Right atrium auricular region (tissue), 2 donors: ENCODE data around the gene AMACR. TPM values are rescaled to one million over a fixed set of nuclear protein-coding genes. Genes with fewer than 3 reads are reported as not detected.

ENCODE experiments used
- DNase-seq: peaks from one replicate; pipeline ENCODE4 v3.0.0-alpha.2; 2019; ENCODE audit warnings: low spot score
- H3K27ac ChIP-seq, 2 donors: fragments of 200-600 bp; sonication (generic); 1 replicate in 1 of 2; 2 replicates in 1 of 2; pipeline ENCODE4 v1.5.1; 2016 to 2019
- H3K27me3 ChIP-seq, 2 donors: fragments of 200-600 bp; sonication (generic); one replicate each; pipeline versions ENCODE4 v1.5.1 to v1.6.0; 2017 to 2019
- H3K36me3 ChIP-seq: fragments of 200-600 bp; sonication (generic); one replicate; pipeline ENCODE4 v1.5.1; 2016
- H3K4me1 ChIP-seq, 2 donors: fragments of 200-600 bp; sonication (generic); one replicate each; pipeline versions ENCODE4 v1.5.1 to v1.6.0; 2017 to 2019
- H3K4me3 ChIP-seq, 2 donors: fragments of 200-600 bp; sonication (generic); 1 replicate in 1 of 2; 2 replicates in 1 of 2; pipeline ENCODE4 v1.5.1; 2017 to 2019; ENCODE audit warnings: mild to moderate bottlenecking in 1 of 2, moderate library complexity in 1 of 2
- H3K9me3 ChIP-seq, 2 donors: fragments of 200-600 bp; sonication (generic); one replicate each; pipeline ENCODE4 v1.5.1; 2019
- CTCF ChIP-seq, 2 donors: fragments of 200-600 bp; sonication (generic); IDR thresholded peaks; one replicate each; pipeline ENCODE4 v1.5.1; 2019; ENCODE audit warnings: antibody characterized with exemption in 2 of 2
- total RNA-seq, 2 donors: library from RNA; depleted of rRNA; stranded (reverse); fragments of >200 nt; gene quantifications; one replicate each; pipeline ENCODE4 v1.1.0, GENCODE V29; 2016

AMACR gene
- total RNA-seq, 2 donors from 2014 or later = 4.1 to 12.6 TPM

GRCh38 chr5:34005211-34005610, 2.6 kb downstream of the AMACR start:
- TF ChIP-seq CTCF (IDR thresholded peaks at IDR 0.05) = no peak
- H3K9me3 ChIP-seq = no peaks in the 10 kb centered on the region
- no peak for DNase-seq
- H3K27me3 ChIP-seq = no peaks in the 10 kb centered on the region
- no peak overlapping the region for H3K4me3 ChIP-seq
- H3K36me3 ChIP-seq = no peaks in the 10 kb centered on the region
- H3K27ac ChIP-seq = no peak overlapping the region
- H3K4me1 ChIP-seq = peaks cover 0 to 26% of the 10 kb centered on the region in 2 donors

- Histone ChIP-seq H3K4me1 (peaks cover 0 to 25% of the 10 kb centered on the region in 2 donors), H3K36me3 (no peaks in the 10 kb centered on the region), H3K27ac (no peak overlapping the region), H3K27me3 (no peaks in the 10 kb centered on the region), H3K4me3 (no peak overlapping the region), H3K9me3 (no peaks in the 10 kb centered on the region)
- DNase-seq = no peak
- TF ChIP-seq CTCF (IDR thresholded peaks at IDR 0.05) = no peak
Measured at GRCh38 chr5:34003941-34004340, 3.9 kb downstream of the AMACR start.

GRCh38 chr5:34002629-34003328, 5.1 kb downstream of the AMACR start:
- TF ChIP-seq CTCF (IDR thresholded peaks at IDR 0.05) = no peak

GRCh38 chr5:34001241-34001841, 6.5 kb downstream of the AMACR start:
- no peak for DNase-seq
- Histone ChIP-seq H3K27ac (peak overlapping the region in 1 of 2 donors; percentile 9), H3K4me1 (peaks cover 0 to 19% of the 10 kb centered on the region in 2 donors), H3K4me3 (no peak overlapping the region), H3K27me3 (no peaks in the 10 kb centered on the region), H3K36me3 (no peaks in the 10 kb centered on the region), H3K9me3 (no peaks in the 10 kb centered on the region)
- no peak for TF ChIP-seq CTCF (IDR thresholded peaks at IDR 0.05)

More at GRCh38 chr5:34002629-34003328, 5.1 kb downstream of the AMACR start:
- no peak for DNase-seq
- H3K36me3 ChIP-seq = no peaks in the 10 kb centered on the region
- H3K4me1 ChIP-seq = peaks cover 0 to 23% of the 10 kb centered on the region in 2 donors
- no peaks in the 10 kb centered on the region for H3K27me3 ChIP-seq
- peak overlapping the region in 1 of 2 donors; percentile 28 for H3K27ac ChIP-seq
- no peaks in the 10 kb centered on the region for H3K9me3 ChIP-seq
- no peak overlapping the region for H3K4me3 ChIP-seq

GRCh38 chr5:33999978-34000377, 7.9 kb downstream of the AMACR start:
- no peak overlapping the region for H3K4me3 ChIP-seq
- peaks cover 0 to 15% of the 10 kb centered on the region in 2 donors for H3K4me1 ChIP-seq
- H3K36me3 ChIP-seq = no peaks in the 10 kb centered on the region
- H3K9me3 ChIP-seq = no peaks in the 10 kb centered on the region
- no peak overlapping the region for H3K27ac ChIP-seq
- H3K27me3 ChIP-seq = no peaks in the 10 kb centered on the region
- DNase-seq = no peak
- TF ChIP-seq CTCF (IDR thresholded peaks at IDR 0.05) = no peak
